Ovary (tissue), 3 donors: ENCODE data around the gene TTC7B.

Experiments
- CTCF ChIP-seq, 3 donors: fragments of 450-650 bp in 2 of 3; fragments of 200-600 bp in 1 of 3; IDR thresholded peaks; one replicate each; pipeline versions ENCODE4 v1.5.1 to v1.8.0; 2016 to 2022; ENCODE audit warnings: antibody characterized with exemption in 3 of 3, mild to moderate bottlenecking in 1 of 3
- EP300 ChIP-seq: sonication (generic); formaldehyde crosslinking; IDR thresholded peaks from one replicate; pipeline ENCODE4 v1.6.1; 2017; ENCODE audit warnings: antibody characterized with exemption
- POLR2A ChIP-seq: fragments of 450-650 bp; IDR thresholded peaks from one replicate; pipeline ENCODE4 v1.6.1; 2017; ENCODE audit warnings: antibody characterized with exemption, mild to moderate bottlenecking, moderate library complexity
- donor health status: DM: no; HTN: no; CAD: no.

- TF ChIP-seq CTCF (IDR thresholded peaks at IDR 0.05) (no peak), EP300 (no peak), POLR2A (no peak)
Observed at GRCh38 chr14:90675399-90675798, 140.8 kb downstream of the TTC7B start.
